Lung (tissue), 12 donors: ENCODE results near the gene USP37. TPM values are rescaled to one million over a fixed set of nuclear protein-coding genes. Genes with fewer than 3 reads are reported as not detected.

Experiments
- ATAC-seq: fragments of 200-7000 bp; cut with Tn5 transposase; one replicate; pipeline ENCODE4 v1.9.1; 2020; ENCODE audit warnings: moderate number of reproducible peaks; ENCODE audit not compliant: insufficient read depth, low FRiP score
- DNase-seq, 3 donors: peaks; one replicate each; pipeline ENCODE4 v3.0.0-alpha.2; 2013 to 2017
- H3K27ac ChIP-seq, 2 donors: one replicate each; pipeline ENCODE4 v1.5.1; 2013; ENCODE audit warnings: mild to moderate bottlenecking in 2 of 2, moderate library complexity in 2 of 2, control low read depth in 1 of 2, inconsistent platforms in 1 of 2, low read depth in 1 of 2, low read length in 1 of 2
- H3K27me3 ChIP-seq, 3 donors: one replicate each; pipeline ENCODE4 v1.5.1; 2013; ENCODE audit warnings: low read length in 2 of 3; ENCODE audit not compliant: control insufficient read depth in 3 of 3, insufficient read depth in 3 of 3
- H3K36me3 ChIP-seq, 4 donors: one replicate each; pipeline ENCODE4 v1.5.1; 2013; ENCODE audit warnings: low read length in 4 of 4, mild to moderate bottlenecking in 1 of 4, moderate library complexity in 1 of 4; ENCODE audit not compliant: control insufficient read depth in 4 of 4, insufficient read depth in 4 of 4
- H3K4me1 ChIP-seq, 5 donors: one replicate each; pipeline ENCODE4 v1.5.1; 2013; ENCODE audit warnings: low read length in 5 of 5, mild to moderate bottlenecking in 2 of 5, moderate library complexity in 1 of 5; ENCODE audit not compliant: control insufficient read depth in 5 of 5, insufficient read depth in 5 of 5
- H3K4me3 ChIP-seq: one replicate; pipeline ENCODE4 v1.5.1; 2013; ENCODE audit warnings: mild to moderate bottlenecking, control low read depth, moderate library complexity
- H3K9ac ChIP-seq, 2 donors: one replicate each; pipeline ENCODE4 v1.5.1; 2013; ENCODE audit warnings: low read length in 2 of 2, control low read depth in 1 of 2; ENCODE audit not compliant: insufficient read depth in 1 of 2
- H3K9me3 ChIP-seq, 4 donors: one replicate each; pipeline ENCODE4 v1.5.1; 2013; ENCODE audit warnings: low read length in 3 of 4, mild to moderate bottlenecking in 1 of 4, moderate library complexity in 1 of 4; ENCODE audit not compliant: control insufficient read depth in 4 of 4, insufficient read depth in 3 of 4
- CTCF ChIP-seq: IDR thresholded peaks from 2 replicates; pipeline ENCODE4 v1.5.1; 2012; ENCODE audit warnings: mild to moderate bottlenecking; ENCODE audit errors: control extremely low read depth, extremely low read depth
- WGBS, 2 donors: extraction: QIAGEN DNeasy Blood & Tissue Kit; methylation state at CpG; one replicate each; pipeline ENCODE4 v1.1.7; 2013; 5-methylcytosine and 5-hydroxymethylcytosine counted together
- polyA plus RNA-seq, 2 donors: library from polyadenylated mRNA; stranded (reverse); fragments of 200-250 nt; gene quantifications; one replicate each; pipeline ENCODE4 v1.2.1, GENCODE V29; 2013
- total RNA-seq, 2 donors: library from RNA; depleted of rRNA in 1 of 2; stranded (reverse); fragments of >200 nt in 1 of 2; gene quantifications; one replicate each; pipeline ENCODE4 v1.2.1, GENCODE V29; 2014 to 2021
- donor health status: control.
- donor health status: control.
- donor health status: Bipolar disorder and iron deficiency.
- donor health status: healthy.
- donor health status: DM: yes; HTN: yes; CAD: no.

USP37 gene
- total and polyA plus RNA-seq, 4 donors: 2.6 to 23.5 (median 8.1) TPM

- peaks cover 2 to 8% (median 3%) of the 10 kb centered on the region in 4 donors for H3K36me3 ChIP-seq
- no peaks in the 10 kb centered on the region for H3K9me3 ChIP-seq
- 70 to 90% methylated on average over 10 of the region's 10 CpGs for WGBS, 2 donors
- DNase-seq: no peak
- TF ChIP-seq CTCF: no peak
- no peak overlapping the region for H3K9ac ChIP-seq
- peaks cover 0 to 13% (median 7%) of the 10 kb centered on the region in 5 donors for H3K4me1 ChIP-seq
- H3K4me3 ChIP-seq: no peak overlapping the region
- peak overlapping the region in 1 of 2 donors; percentile 48 for H3K27ac ChIP-seq
- H3K27me3 ChIP-seq: no peaks in the 10 kb centered on the region
- ATAC-seq: no peak
Measured at GRCh38 chr2:218500501-218501060, 67.6 kb downstream of the USP37 start.

- DNase-seq: no peak
- ATAC-seq: no peak
- no peaks in the 10 kb centered on the region for H3K27me3 ChIP-seq
- no peaks in the 10 kb centered on the region for H3K4me1 ChIP-seq
- H3K4me3 ChIP-seq: no peak overlapping the region
- peaks cover 8 to 27% (median 13%) of the 10 kb centered on the region in 4 donors for H3K36me3 ChIP-seq
- 75 to 88% methylated on average over 7 of the region's 7 CpGs for WGBS, 2 donors
- no peak for TF ChIP-seq CTCF
- H3K9ac ChIP-seq: no peak overlapping the region
- H3K9me3 ChIP-seq: no peaks in the 10 kb centered on the region
- H3K27ac ChIP-seq: no peak overlapping the region
Measured at GRCh38 chr2:218485986-218486667, 82.0 kb downstream of the USP37 start.

- WGBS, 2 donors: 35 to 40% methylated on average over 1 of the region's 1 CpG
- H3K4me3 ChIP-seq: no peak overlapping the region
- H3K9me3 ChIP-seq: no peaks in the 10 kb centered on the region
- DNase-seq: no peak
- no peak overlapping the region for H3K9ac ChIP-seq
- no peak for ATAC-seq
- peaks cover 9 to 19% (median 13%) of the 10 kb centered on the region in 4 donors for H3K36me3 ChIP-seq
- no peaks in the 10 kb centered on the region for H3K27me3 ChIP-seq
- H3K4me1 ChIP-seq: peaks cover 0 to 6% (median 0%) of the 10 kb centered on the region in 5 donors
- no peak overlapping the region for H3K27ac ChIP-seq
- TF ChIP-seq CTCF: no peak
Measured at GRCh38 chr2:218482651-218483050, 85.5 kb downstream of the USP37 start.
